Peyer's patch (tissue), 4 donors: Measurements from ENCODE around the gene UTP11.
"Not testable (repeated sequence)": the region's sequence is repeated elsewhere in the genome, so short reads cannot be mapped to it uniquely, and the experiment has no call there.

Experiments used
- POLR2A ChIP-seq, 2 donors: fragments of 450-650 bp; IDR thresholded peaks; one replicate each; pipeline ENCODE4 v1.5.1; 2017; ENCODE audit warnings: antibody characterized with exemption in 2 of 2, mild to moderate bottlenecking in 2 of 2, moderate library complexity in 2 of 2
- TF ChIP-seq, protein P1 (sequence below), 6 experiments: fragments of 450-650 bp in 4 of 6; fragments of 200-600 bp in 2 of 6; sonication (generic) in 1 of 6; IDR thresholded peaks; one replicate each; pipeline ENCODE4 v1.5.1; 2017 to 2019; ENCODE audit warnings: antibody characterized with exemption in 6 of 6, mild to moderate bottlenecking in 3 of 6, moderate library complexity in 1 of 6

DNA sequence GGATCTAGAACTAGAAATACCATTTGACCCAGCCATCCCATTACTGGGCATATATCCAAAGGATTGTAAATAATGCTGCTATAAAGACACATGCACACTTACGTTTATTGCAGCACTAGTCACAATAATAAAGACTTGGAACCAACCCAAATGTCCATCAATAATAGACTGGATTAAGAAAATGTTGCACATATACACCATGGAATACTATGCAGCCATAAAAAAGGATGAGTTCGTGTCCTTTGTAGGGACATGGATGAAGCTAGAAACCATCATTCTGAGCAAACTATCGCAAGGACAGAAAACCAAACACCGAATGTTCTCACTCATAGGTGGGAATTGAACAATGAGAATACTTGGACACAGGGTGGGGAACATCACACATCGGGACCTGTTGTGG is 38.9 kb upstream of the UTP11 start:
- TF ChIP-seq, protein P1, sequence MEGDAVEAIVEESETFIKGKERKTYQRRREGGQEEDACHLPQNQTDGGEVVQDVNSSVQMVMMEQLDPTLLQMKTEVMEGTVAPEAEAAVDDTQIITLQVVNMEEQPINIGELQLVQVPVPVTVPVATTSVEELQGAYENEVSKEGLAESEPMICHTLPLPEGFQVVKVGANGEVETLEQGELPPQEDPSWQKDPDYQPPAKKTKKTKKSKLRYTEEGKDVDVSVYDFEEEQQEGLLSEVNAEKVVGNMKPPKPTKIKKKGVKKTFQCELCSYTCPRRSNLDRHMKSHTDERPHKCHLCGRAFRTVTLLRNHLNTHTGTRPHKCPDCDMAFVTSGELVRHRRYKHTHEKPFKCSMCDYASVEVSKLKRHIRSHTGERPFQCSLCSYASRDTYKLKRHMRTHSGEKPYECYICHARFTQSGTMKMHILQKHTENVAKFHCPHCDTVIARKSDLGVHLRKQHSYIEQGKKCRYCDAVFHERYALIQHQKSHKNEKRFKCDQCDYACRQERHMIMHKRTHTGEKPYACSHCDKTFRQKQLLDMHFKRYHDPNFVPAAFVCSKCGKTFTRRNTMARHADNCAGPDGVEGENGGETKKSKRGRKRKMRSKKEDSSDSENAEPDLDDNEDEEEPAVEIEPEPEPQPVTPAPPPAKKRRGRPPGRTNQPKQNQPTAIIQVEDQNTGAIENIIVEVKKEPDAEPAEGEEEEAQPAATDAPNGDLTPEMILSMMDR (IDR thresholded peaks at IDR 0.05): not testable (repeated sequence)
- TF ChIP-seq POLR2A (IDR thresholded peaks at IDR 0.05): not testable (repeated sequence)
